GM12865 (cell line): ENCODE results near the gene PNPLA5.

Experiments used
- DNase-seq: peaks from one replicate; pipeline ENCODE4 v3.0.0; 2010; ENCODE audit warnings: low read depth
- H3K4me3 ChIP-seq: 2 replicates; pipeline ENCODE4 v1.5.1; 2011; ENCODE audit warnings: mild to moderate bottlenecking, low read depth, low read length, control low read depth
- TF ChIP-seq, protein P1 (sequence below): IDR thresholded peaks from 2 replicates; pipeline ENCODE4 v1.5.1; 2011; ENCODE audit warnings: low read length, control low read depth, low read depth, inconsistent platforms; ENCODE audit not compliant: insufficient read depth; ENCODE audit errors: missing control alignments

The PNPLA5 gene

GRCh38 chr22:43925433-43926348 lies 33.9 kb upstream of the PNPLA5 start:
- TF ChIP-seq, protein P1, sequence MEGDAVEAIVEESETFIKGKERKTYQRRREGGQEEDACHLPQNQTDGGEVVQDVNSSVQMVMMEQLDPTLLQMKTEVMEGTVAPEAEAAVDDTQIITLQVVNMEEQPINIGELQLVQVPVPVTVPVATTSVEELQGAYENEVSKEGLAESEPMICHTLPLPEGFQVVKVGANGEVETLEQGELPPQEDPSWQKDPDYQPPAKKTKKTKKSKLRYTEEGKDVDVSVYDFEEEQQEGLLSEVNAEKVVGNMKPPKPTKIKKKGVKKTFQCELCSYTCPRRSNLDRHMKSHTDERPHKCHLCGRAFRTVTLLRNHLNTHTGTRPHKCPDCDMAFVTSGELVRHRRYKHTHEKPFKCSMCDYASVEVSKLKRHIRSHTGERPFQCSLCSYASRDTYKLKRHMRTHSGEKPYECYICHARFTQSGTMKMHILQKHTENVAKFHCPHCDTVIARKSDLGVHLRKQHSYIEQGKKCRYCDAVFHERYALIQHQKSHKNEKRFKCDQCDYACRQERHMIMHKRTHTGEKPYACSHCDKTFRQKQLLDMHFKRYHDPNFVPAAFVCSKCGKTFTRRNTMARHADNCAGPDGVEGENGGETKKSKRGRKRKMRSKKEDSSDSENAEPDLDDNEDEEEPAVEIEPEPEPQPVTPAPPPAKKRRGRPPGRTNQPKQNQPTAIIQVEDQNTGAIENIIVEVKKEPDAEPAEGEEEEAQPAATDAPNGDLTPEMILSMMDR = no peak
- no peak overlapping the region for H3K4me3 ChIP-seq
- no peak for DNase-seq

DNA sequence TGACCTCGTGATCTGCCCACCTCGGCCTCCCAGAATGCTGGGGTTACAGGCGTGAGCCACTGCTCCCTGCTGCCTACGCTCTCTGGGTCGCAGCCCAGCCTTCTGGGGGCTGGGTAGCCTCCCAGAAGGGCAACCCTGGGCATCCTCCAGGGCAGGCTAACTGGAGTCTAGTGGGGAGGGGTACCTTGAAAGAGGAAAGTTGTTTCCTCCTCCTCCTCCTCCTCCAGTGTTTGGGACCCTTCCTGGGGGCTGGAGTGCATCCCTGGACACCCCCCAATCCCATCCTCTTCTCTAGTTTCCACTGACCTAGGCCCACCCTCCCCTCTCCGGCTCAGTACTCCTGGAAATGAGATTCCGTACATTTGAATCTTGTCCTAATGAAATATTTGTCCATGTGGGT lies 33.1 kb upstream of the PNPLA5 start:
- no peak for DNase-seq
- H3K4me3 ChIP-seq = peak overlapping the region; percentile 35; the same call in 1 of the 2 replicates
- TF ChIP-seq, protein P1 = no peak

DNA sequence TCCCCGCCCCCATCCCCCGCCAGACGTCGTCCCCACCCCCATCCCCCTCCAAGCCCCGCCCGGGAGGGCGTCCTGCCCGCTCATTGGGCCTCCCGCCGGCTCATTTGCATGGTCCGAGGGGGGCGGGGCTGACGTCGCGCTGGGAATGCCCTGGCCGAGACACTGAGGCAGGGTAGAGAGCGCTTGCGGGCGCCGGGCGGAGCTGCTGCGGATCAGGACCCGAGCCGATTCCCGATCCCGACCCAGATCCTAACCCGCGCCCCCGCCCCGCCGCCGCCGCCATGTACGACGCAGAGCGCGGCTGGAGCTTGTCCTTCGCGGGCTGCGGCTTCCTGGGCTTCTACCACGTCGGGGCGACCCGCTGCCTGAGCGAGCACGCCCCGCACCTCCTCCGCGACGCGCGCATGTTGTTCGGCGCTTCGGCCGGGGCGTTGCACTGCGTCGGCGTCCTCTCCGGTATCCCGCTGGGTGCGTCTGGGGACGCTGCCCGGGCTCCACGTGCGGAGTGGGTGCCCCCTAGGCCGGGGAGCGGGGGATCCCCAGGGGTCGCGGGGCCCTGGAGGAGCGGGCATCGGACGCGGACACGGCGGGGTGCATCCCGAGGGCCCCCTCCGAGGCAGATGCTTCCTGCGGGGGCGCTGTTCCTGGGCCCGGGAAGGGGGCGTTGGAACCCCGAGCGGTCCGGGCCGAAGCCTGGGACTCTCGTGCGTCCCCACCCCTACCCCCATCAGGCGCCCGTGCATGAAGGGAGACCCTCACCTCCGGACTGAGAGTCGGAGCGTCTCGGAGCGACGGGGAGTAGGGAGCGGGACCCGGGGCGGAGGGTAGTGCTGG lies 32.0 kb upstream of the PNPLA5 start, which contains the start of gene PNPLA3:
Gene PNPLA3 (plus strand): TSS at position 175 of the 834 bp plus-strand sequence. CDS start 107 bp downstream, at position 282.
- TF ChIP-seq, protein P1 = peak; percentile 6
- peak; percentile 63 for DNase-seq
- peak within 1 kb of the TSS; percentile 60 for H3K4me3 ChIP-seq

GRCh38 chr22:43923191-43923590 lies 31.4 kb upstream of the PNPLA5 start:
- TF ChIP-seq, protein P1 = no peak
- peak overlapping the region; percentile 42 for H3K4me3 ChIP-seq
- DNase-seq = peak; percentile 13

GRCh38 chr22:43922123-43922522 lies 30.3 kb upstream of the PNPLA5 start:
- DNase-seq = no peak
- TF ChIP-seq, protein P1 = no peak
- no peak overlapping the region for H3K4me3 ChIP-seq

DNA sequence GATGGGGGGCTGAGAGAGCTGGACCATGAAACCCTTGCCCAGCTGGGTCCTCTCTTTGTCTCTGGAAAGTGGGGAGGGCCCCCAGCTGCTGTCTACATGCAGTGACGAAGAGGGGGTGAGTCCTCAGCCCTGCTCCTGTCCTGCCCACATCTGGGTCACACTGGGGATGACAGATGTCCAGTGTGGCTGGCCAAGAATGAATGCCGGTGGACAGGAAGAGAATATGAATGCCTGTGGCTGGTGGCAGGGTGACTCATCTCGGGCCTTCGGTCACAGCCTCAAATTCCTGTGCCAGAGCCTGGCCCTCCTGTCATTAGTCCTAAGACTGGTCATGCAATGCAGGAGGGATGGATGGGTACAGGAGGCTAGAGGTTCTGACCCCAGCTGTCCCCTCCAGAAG lies 29.6 kb upstream of the PNPLA5 start:
- no peak for DNase-seq
- TF ChIP-seq, protein P1 = no peak
- no peak overlapping the region for H3K4me3 ChIP-seq
